ENCODE results near the gene KRT77.

DNA sequence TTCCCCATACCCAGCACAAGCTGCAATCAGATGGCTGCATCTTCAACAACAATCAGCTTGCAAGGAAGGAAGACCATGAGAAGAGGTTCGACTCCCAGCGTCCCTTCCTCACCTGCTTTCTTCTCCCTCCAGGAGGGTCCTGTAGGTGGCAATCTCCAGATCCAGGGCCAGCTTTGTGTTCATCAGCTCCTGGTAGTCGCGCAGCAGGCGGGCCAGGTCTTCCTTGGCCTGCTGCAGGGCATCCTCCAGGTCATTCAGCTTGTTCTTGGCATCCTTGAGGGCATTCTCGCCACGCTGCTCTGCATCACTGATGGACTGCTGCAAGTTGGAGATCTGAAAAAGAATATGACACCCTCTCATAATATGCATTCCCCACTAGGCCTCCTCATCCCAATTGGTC lies 27.2 kb downstream of the KRT77 start:
- TF ChIP-seq, protein P1, sequence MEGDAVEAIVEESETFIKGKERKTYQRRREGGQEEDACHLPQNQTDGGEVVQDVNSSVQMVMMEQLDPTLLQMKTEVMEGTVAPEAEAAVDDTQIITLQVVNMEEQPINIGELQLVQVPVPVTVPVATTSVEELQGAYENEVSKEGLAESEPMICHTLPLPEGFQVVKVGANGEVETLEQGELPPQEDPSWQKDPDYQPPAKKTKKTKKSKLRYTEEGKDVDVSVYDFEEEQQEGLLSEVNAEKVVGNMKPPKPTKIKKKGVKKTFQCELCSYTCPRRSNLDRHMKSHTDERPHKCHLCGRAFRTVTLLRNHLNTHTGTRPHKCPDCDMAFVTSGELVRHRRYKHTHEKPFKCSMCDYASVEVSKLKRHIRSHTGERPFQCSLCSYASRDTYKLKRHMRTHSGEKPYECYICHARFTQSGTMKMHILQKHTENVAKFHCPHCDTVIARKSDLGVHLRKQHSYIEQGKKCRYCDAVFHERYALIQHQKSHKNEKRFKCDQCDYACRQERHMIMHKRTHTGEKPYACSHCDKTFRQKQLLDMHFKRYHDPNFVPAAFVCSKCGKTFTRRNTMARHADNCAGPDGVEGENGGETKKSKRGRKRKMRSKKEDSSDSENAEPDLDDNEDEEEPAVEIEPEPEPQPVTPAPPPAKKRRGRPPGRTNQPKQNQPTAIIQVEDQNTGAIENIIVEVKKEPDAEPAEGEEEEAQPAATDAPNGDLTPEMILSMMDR (IDR thresholded peaks at IDR 0.05): no peak
- TF ChIP-seq POLR2A (IDR thresholded peaks at IDR 0.05) (no peak), POLR2AphosphoS5 (IDR thresholded peaks at IDR 0.05; ENCODE audit: insufficient read depth in 1 of 2, low read depth in 1 of 2) (no peak)

All from vagina (tissue), 2 donors.